H4 (cell line): ENCODE results near the gene CDC42EP5. TPM values are rescaled to one million over a fixed set of nuclear protein-coding genes. Genes with fewer than 3 reads are reported as not detected.

Experiments used
- total RNA-seq: library from RNA; depleted of rRNA; stranded (reverse); fragments of >200 nt; shearing (Covaris generic); gene quantifications from 2 replicates; pipeline ENCODE4 v1.2.3, GENCODE V29; 2014; rRNA removed

Gene CDC42EP5
- total RNA-seq, 1 experiment from 2014 or later = 7.0 TPM

Other genes starting within 250 kb of the CDC42EP5 start
- gene LILRA6, start 230.5 kb downstream of the CDC42EP5 start, total RNA-seq = not detected in 2 replicates
- gene LILRB5, start 216.0 kb downstream of the CDC42EP5 start, total RNA-seq = not detected in 2 replicates
- not detected in 2 replicates for gene LILRB2, start 192.2 kb downstream of the CDC42EP5 start, total RNA-seq
- not detected in 2 replicates for gene LILRA5, start 160.1 kb downstream of the CDC42EP5 start, total RNA-seq
- gene LILRA4, start 134.1 kb downstream of the CDC42EP5 start, total RNA-seq = not detected in 2 replicates
- gene LAIR1, start 108.4 kb downstream of the CDC42EP5 start, total RNA-seq = 0.46 and 1.5 TPM in 2 replicates
- gene TTYH1, start 57.8 kb downstream of the CDC42EP5 start, total RNA-seq = not detected in 2 replicates
- 4.3 and 4.6 TPM in 2 replicates for gene LENG8, start 24.1 kb downstream of the CDC42EP5 start, total RNA-seq
- 0.33 and 0.64 TPM in 2 replicates for gene LENG9, start 9.5 kb downstream of the CDC42EP5 start, total RNA-seq
- not detected in 2 replicates for gene LAIR2, start 29.5 kb upstream of the CDC42EP5 start, total RNA-seq
- gene LILRA2, start 100.5 kb upstream of the CDC42EP5 start, total RNA-seq = not detected in 2 replicates
- not detected in 2 replicates for gene LILRA1, start 120.3 kb upstream of the CDC42EP5 start, total RNA-seq
- not detected in 2 replicates for gene LILRB1, start 157.2 kb upstream of the CDC42EP5 start, total RNA-seq
- gene LILRB4, start 189.7 kb upstream of the CDC42EP5 start, total RNA-seq = not detected in 2 replicates